HG03159 (cell line): Measurements from ENCODE around the gene DNAH2.

Experiments used
- ATAC-seq: cut with Tn5 transposase; IDR thresholded peaks from one replicate; pipeline ENCODE4 v1.9.1; 2021; ENCODE audit warnings: mild to moderate bottlenecking, moderate library complexity; ENCODE audit not compliant: unreplicated experiment

DNAH2 gene

GRCh38 chr17:7837408-7838088, 120.0 kb downstream of the DNAH2 start:
- ATAC-seq: no peak

- ATAC-seq: no peak
These were observed 120.8 kb downstream of the DNAH2 start for GRCh38 chr17:7838090-7839075.

GRCh38 chr17:7839190-7839875, 121.8 kb downstream of the DNAH2 start:
- no peak for ATAC-seq

- no peak for ATAC-seq
These were observed 122.3 kb downstream of the DNAH2 start for GRCh38 chr17:7839876-7840261.

- ATAC-seq: no peak
These were observed 122.9 kb downstream of the DNAH2 start for GRCh38 chr17:7840441-7840840.

GRCh38 chr17:7840875-7841274, 123.3 kb downstream of the DNAH2 start:
- ATAC-seq: no peak

- ATAC-seq: no peak
These were observed 123.9 kb downstream of the DNAH2 start for GRCh38 chr17:7841396-7841914.

- no peak for ATAC-seq
These were observed 124.4 kb downstream of the DNAH2 start for GRCh38 chr17:7841915-7842379.

- no peak for ATAC-seq
These were observed 125.1 kb downstream of the DNAH2 start for GRCh38 chr17:7842380-7843256.

- ATAC-seq: no peak
These were observed 125.7 kb downstream of the DNAH2 start for GRCh38 chr17:7843257-7843535.

- ATAC-seq: peak; percentile 25
These were observed 126.2 kb downstream of the DNAH2 start for GRCh38 chr17:7843536-7844291.

- peak; percentile 47 for ATAC-seq
These were observed 127.0 kb downstream of the DNAH2 start for GRCh38 chr17:7844292-7845154.

GRCh38 chr17:7845359-7846062, 128.0 kb downstream of the DNAH2 start:
- no peak for ATAC-seq

GRCh38 chr17:7846063-7846735, 128.7 kb downstream of the DNAH2 start:
- ATAC-seq: no peak

- ATAC-seq: no peak
These were observed 129.5 kb downstream of the DNAH2 start for GRCh38 chr17:7846765-7847661.

- no peak for ATAC-seq
These were observed 130.6 kb downstream of the DNAH2 start for GRCh38 chr17:7848131-7848579.
